HG03457 (cell line): ENCODE results near the gene CHST6.
"Not testable (repeated sequence)": the region's sequence is repeated elsewhere in the genome, so short reads cannot be mapped to it uniquely, and the experiment has no call there.

Experiments
- ATAC-seq: cut with Tn5 transposase; IDR thresholded peaks from one replicate; pipeline ENCODE4 v1.9.1; 2021; ENCODE audit warnings: moderate number of reproducible peaks; ENCODE audit not compliant: unreplicated experiment

Gene CHST6

DNA sequence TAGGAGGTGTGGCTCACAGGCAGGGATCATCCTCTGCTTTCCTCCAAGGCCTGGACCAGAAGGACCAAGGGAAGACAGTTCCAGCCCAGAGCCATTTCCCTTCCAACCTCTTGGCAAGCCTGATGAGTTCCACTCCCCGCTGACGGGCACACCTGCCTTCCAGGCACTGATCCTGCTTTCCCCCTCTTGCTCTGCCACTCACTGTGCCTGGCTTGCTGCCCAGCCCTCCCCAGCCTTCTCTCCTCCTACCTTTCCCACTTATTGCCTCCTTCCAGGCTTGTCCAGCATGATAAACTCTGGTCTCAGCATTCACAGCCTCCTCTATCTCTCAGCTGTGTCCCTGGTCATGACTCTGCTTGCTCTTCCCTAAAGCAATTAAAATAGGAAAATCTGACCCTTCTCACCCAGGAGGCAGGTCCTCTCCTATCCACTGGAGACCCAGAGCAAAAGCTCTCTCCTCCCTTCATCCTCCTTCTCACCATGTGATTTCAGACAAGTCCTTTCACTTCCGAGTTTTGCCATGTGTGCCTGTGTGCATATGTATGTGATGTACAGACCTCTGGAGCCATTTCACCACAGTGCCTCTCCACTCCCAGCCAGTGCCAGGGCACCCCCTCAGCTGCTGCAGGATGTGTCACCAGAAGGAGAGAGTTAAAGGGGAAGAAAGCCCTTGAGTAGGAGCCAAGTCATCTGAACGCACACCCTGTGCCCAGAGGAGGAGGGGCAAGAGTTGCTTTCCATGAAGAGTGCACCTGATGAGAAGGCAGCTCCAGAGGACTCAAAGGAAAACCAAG, 17.4 kb downstream of the CHST6 start:
- ATAC-seq = no peak

DNA sequence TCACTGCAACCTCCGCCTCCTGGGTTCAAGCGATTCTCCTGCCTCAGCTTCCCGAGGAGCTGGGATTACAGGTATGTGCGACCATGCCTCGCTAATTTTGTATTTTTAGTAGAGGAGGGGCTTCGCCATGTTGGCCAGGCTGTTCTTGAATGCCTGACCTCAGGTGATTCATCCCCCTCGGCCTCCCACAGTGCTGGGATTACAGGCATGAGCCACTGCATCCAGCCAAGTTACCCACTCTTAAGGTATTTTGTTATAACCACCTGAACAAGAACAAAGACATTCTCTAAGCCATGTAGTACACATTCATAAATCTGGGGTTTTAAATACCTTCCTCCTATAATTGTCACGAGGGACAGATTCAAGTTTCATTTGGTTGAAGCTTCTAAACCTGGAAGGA, 18.4 kb downstream of the CHST6 start:
- no peak for ATAC-seq

DNA sequence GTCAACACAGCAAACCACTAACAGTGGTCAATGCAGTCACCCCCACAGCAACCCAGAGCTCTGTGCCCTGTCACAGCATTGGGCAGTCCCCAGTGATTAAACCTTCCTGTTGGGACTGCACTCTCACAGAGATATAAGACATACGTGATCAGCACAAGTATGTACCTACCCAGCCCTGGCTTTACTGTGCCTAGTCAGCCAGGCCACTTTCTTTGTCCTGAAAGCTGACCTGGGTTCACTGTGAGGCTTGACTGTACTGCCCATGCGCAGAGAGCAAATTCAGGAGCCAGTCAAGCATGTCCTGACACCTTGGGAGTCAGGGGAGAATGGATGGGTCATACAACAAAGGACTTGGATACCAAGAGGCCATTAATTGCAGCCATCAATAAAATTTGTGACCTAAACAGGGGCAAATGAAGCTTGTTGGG, 19.8 kb downstream of the CHST6 start:
- no peak for ATAC-seq

DNA sequence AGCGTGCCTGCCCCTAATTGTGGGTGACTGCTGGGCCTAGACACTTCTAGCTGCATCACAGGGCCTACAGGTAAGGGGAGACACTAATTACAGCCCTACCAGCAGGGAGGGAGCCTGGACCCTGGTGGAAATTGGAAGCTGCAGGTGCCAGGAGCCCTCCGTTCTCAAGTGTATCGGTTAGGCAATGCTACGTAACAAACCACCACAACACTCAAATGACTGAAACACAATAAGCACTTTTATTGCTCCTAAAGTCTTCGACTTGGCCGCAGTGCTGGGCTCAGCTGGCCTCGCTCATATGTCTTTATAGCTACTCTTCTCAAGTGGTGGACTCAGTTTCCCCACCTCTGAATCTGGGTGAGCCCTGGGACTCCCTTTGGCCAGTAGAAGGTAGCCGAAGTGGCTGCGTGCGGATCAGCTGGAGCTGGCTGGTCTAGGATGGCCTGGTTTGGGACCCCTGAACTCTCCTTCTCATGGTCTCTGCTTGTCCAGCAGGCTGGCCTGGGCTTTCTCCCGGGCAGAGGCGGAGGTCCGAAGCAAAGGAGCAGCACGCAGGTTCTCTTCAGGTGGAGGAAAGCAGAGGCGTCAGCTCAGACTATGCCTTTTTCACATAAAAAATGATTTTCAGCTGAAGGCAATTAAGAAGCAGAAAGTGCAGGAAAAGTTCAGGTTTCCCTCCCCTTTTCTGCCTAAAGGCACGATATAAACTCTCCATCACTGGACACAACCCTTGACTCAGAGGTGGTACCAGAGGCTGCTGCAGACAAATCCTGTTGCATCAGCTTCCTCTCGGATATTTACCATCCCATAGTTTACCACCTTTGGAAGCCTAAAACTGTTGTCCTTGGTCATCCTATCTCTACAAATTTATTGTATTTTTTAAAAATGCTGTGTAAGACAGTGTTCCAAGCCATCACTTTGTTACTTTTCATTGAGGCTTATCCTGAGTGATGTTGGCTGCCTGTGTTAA, 22.0 kb downstream of the CHST6 start:
- ATAC-seq = no peak

DNA sequence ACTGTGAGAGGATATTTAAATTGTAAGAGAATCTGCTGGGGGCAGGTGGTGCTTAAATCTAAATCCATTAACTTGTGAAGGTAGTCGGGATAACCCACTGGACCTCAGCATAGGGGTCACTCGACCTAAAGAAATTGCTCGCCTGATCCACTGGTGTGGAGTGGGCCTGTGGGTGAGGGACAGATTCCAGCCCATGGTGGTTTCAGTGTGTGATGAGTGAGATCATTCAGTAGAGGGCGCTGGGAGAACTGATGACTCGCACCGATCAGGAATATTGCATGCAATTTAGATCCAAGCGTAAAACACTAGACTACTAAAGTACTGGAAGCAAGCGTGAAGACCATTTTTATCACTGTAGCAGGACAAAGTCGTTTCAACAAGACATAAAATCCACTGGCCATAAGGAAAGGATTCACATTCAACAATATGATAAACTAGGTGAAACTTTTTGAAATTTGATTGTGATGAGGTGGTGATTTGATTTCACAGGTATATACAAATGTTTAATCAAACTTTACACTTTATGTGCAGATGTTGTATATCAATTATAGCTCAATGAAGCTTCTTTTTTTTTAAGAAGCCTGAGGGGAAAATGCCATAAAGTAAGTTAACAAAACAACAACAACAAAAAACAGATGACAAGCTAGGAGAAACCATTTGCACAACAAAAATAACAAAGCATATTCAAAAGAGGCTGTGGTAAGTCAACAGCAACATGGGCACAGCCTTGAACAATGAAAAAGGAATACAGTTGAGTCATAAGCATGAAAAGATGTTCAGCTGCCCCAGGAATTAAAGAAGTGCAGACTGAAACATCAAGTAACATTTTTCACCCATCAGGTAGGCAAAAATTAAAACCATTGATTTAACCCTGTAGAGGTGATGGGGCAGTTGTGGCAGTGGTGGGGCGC, 23.3 kb downstream of the CHST6 start:
- ATAC-seq = peak; percentile 72

DNA sequence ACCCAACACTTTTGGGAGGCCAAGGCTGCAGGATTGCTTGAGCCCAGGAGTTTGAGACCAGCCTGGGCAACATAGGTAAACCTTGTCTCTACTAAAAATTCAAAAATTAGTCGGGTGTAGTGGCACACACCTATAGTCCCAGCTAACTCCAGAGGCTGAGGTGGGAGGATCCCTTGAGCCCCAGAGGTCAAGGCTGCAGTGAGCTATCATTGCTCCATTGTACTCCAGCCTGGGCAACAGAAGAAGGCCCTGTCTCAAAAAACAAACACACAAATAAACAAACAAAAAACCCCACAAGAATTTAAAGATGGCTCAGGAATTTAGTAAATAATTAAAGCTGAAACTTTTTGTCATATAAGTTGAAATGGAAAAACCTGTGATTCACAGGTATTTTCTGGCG, 28.5 kb downstream of the CHST6 start:
- no peak for ATAC-seq

DNA sequence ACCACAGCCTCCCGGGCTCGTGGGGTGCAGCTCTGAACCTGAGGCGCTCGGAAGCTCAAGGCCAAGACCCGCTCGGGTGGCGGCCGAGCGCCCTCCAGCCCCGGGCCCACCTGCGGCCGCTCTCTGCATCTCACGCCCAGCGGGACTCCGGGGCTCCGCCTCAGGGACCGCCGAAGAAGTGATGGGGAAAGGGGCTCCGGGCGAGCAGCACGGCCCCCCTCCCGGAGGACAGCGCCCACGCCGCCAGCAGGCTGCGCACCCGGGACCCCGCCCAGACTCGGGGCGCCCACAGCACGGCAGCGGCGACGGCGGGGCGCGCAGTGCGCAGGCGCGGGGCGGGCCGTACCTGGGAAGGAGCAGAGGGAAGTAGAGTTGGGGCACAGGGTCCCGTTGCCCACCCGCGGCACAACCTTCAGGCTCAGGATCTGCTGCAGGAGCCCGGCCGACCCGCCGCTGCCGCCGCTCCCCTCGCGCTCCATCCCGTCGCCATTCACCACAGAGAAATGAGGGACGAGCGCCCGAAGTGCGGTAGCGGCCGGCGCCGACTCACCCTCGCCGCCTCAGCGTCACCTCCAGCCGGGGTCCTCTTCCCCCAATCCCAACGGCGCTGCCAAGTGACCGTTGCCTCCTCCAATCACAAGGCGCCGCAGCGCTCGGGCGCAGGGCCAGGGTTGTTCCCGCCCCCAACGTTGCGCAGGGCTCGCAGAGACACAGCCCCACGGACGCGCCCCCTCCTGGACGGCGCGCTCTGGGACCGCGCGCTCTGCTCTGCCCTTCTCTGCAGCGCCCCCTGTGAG, 30.9 kb downstream of the CHST6 start, which contains the start of gene TMEM170A:
Gene TMEM170A, minus strand, starts transcription at position 568 of the 797 bp plus-strand sequence. Its CDS starts 89 bp downstream, at position 479.
- peak; percentile 92 for ATAC-seq

DNA sequence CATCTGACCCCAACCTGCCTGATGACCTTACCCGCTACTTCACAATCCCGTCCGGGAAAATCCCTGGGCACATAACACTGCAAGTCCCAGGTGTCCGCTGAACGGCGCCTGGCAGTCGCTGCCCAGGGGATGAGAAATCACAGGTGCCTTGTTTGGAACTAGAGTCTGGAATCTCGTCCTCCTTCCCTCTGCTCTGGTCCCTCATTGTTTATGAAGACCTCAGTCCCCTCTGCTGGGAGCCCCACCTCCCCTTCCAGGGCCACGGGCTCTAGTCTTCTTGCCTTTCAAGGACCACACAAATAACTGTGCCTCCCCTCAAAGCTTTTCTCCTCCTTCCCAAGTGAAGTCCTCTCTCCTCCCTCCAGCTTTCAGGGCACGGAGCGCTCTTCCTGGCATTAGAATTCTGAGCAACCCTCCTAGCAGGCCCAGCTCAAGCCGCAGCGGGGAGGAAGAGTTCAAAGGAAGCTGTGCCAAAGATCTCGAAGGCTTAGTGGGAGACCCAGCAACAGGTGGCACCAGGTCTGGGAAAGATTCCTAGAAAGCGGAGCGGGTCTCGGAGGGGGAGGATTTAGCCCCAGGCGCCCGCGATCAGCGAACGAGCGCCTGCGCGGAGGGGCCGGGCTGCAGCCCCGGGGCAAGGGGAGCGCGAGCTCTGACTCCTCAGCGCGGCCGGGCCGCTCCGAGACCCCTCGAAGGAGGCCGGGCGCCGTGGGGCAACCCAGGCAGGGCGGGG, 31.7 kb downstream of the CHST6 start:
- peak; percentile 3 for ATAC-seq

DNA sequence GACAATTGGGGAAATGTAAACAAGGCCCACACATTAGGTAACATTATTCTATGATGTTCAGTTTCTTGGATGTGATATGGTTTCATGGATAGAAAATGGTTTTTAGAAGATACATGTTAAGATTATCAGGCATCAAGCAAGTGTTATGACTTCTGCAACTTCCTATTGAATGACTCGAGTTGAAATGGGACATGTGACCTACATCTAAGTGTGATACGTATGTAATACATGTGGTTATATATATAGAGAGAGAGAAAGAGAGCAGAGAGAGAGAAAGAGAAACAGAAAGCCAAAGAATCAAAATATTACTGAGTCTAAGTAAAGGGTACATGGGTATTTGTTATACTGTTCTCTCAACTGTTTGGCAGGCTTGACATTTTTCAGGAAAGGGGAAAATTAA, 32.4 kb downstream of the CHST6 start:
- no peak for ATAC-seq

DNA sequence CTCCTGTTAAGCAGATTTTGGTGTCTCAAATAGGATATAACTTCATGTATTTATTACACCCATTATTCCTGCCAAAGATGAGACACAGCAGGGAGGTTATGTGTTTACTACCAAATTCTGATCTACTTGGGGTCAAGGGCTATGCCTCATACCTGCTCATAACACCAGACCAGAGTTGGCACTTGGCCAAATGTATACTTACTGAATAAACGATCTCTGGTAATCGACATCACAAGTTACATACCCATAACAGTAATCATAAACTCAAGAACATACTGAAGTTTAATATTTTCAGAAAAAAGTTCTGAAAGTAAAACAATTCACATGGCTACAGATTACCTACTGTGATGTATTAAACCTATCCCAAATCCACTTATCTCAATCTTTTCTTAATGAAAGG, 33.7 kb downstream of the CHST6 start:
- ATAC-seq = no peak

DNA sequence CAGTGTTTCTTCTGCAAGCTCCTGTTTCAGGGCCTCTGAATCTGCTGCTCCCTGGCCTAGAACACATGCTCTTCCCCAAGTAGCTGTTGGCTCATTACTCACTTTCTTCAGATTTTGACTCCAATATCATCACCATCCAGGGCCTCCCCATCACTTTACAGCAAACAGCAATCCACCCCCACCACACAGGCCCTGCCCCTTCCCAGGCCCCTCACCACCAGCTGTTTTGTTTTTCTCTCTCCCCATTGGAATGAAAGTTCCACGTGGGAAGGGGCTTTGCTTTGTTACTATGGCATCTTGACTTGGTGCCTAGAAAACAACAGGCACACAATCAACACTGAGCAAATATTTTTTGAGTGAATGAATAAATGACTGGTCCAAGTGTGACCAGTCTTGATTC, 34.8 kb downstream of the CHST6 start:
- ATAC-seq = no peak

DNA sequence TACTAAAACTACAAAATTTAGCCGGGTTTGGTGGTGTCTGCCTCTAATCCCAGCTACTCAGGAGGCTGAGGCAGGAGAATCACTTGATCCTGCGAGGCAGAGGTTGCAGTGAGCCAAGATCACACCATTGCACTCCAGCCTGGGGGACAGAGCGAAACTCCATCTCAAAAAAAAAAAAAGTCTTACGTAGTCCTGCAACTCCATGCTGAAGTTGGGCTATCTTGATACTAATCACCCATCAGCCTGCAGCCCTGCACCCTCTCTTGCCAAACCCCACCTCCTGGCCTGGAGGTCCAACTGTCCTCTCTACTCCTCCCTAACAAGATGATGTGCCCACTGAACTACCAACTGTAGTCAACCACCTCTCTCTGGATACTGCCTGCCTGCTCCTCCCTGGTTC, 35.5 kb downstream of the CHST6 start:
- ATAC-seq = no peak

DNA sequence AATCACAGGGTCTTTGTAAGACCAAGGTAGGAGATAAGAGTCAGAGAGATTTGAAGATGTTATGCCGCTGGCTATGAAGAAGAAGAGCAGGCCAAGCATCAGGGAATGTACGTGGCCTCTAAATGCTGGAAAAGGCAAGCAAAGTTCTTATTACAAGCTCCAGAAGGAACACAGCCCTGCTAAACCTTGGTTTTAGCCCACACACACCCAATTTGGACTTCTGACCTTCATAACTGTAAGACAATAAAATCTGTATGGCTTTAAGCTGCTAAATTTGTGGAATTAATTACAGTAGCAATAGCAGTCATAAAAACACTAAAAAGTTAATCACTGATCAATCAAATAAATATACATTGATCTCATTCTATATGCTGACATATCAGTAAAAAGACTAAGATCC, 36.8 kb downstream of the CHST6 start:
- ATAC-seq = no peak

DNA sequence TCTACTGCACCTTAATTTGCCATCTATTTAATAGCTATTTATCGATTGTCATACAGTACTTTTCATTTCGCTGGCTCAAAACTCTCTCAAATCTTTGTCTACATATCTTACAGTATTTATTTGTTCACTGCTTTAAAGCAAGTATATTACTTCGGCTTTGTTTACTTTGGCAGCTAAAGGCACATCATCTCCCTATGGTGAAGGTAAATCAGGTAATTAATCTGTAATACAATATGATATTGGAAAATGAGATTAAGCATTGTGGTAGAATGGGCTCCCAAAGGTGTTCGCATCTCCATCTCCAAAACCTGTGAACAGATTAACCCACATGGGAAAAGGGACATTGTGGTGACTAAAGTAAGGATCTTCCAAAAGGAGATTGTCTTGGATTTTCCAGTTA, 37.2 kb downstream of the CHST6 start:
- ATAC-seq = no peak

DNA sequence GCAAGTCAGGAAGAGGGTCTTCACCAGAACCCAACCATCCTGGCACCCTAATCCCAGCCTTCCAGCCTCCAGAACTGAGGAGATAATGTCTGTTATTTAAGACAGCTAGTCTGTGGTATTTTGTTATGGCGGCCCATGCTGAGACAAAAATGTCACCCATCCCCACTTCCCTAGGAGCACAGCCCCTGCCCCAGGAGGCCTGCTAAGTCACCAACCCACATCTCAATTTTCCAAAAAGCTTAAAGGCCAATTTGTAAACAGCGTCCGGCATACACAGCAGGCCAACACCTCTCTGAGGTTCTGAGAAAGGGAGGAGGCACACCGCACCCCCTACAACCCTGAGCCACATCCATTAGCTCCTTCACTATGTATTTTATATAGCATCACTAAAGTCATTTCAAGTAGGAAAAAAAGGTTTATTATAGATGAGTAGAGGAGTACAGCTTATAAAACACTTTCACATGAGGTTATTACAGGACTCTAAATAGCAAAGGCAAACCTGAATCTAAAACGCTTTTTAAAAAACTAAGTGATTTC, 37.7 kb downstream of the CHST6 start:
- no peak for ATAC-seq

DNA sequence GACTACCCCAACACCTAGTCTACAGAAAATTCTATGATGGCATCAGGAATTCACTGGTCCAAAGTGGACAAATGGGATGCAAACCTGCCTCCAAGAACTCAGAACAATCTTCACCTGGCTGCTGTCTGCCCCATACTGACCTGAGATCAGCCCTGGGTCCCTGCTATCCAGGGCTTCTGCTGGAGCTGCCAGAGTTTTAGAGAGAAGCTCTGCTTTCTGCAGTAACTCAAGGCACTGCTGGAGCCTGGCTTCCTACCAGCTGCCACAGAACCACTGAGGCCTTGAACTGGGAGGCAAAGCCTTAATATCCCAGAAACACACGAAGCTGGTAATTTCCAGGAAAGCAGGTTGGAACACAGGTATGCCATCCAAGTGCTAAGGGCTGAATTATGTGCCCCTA, 38.3 kb downstream of the CHST6 start:
- ATAC-seq = no peak

DNA sequence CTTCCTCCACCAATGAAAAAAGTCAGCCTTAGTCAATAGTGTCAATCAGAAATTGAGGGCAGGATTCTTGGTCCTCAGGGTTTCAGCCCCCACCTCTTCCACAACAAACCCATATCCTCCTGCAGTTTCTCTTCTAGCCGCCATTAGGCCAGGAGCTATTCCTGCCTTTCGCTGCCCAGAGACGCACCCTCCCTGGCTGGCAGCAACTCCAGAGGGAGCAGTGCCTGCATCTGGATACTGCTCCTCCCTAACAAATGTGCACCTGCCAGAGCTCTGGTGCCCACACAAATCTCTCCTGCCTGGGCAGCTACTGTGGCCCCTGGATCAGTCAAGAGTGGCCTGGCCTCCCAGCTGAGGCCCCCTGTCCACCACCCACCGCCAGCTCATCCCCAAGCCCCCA, 38.8 kb downstream of the CHST6 start:
- not testable (repeated sequence) for ATAC-seq

DNA sequence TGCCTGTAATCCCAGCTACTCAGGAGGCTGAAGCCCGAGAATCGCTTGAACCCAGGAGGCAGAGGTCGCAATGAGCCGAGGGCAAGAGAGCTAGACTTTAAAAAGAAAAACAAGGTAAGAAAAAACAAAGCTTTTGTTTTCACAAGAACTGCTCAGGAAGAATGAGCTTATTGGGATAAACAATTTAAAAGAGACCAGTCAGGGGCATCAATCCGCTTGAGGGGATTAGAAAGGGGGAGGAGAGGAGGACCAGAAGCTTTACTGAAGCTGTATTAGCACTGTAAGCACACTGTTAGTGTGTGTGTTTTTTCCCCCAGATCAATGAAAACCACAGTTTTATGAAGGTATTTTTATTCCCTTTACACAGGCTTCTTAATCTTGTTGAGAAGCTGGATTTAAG, 39.6 kb downstream of the CHST6 start:
- ATAC-seq = no peak
